HG02981 (cell line): Measurements from ENCODE around the gene ZNF277.
"Not testable (repeated sequence)": the region's sequence is repeated elsewhere in the genome, so short reads cannot be mapped to it uniquely, and the experiment has no call there.

Experiments used
- ATAC-seq: cut with Tn5 transposase; IDR thresholded peaks from one replicate; pipeline ENCODE4 v1.9.1; 2021; ENCODE audit warnings: mild to moderate bottlenecking, moderate library complexity; ENCODE audit not compliant: unreplicated experiment

The ZNF277 gene

GRCh38 chr7:112207765-112208164 is 1.3 kb downstream of the ZNF277 start:
- ATAC-seq = no peak

GRCh38 chr7:112211348-112211907 is 4.9 kb downstream of the ZNF277 start:
- no peak for ATAC-seq

GRCh38 chr7:112212571-112212970 is 6.1 kb downstream of the ZNF277 start:
- ATAC-seq = no peak

GRCh38 chr7:112213735-112214134 is 7.2 kb downstream of the ZNF277 start:
- ATAC-seq = no peak

- no peak for ATAC-seq
These were observed 7.8 kb downstream of the ZNF277 start for GRCh38 chr7:112214268-112214667.

GRCh38 chr7:112214883-112215282 is 8.4 kb downstream of the ZNF277 start:
- no peak for ATAC-seq

GRCh38 chr7:112215787-112216186 is 9.3 kb downstream of the ZNF277 start:
- no peak for ATAC-seq

- ATAC-seq = no peak
These were observed 14.5 kb downstream of the ZNF277 start for GRCh38 chr7:112220877-112221434.

- ATAC-seq = no peak
These were observed 16.8 kb downstream of the ZNF277 start for GRCh38 chr7:112223310-112223709.

- no peak for ATAC-seq
These were observed 17.7 kb downstream of the ZNF277 start for GRCh38 chr7:112224186-112224585.

GRCh38 chr7:112225006-112225405 is 18.5 kb downstream of the ZNF277 start:
- no peak for ATAC-seq

GRCh38 chr7:112226701-112227276 is 20.3 kb downstream of the ZNF277 start:
- ATAC-seq = no peak

GRCh38 chr7:112228632-112229031 is 22.1 kb downstream of the ZNF277 start:
- no peak for ATAC-seq

GRCh38 chr7:112232212-112232978 is 25.9 kb downstream of the ZNF277 start:
- no peak for ATAC-seq

GRCh38 chr7:112233048-112233697 is 26.7 kb downstream of the ZNF277 start:
- ATAC-seq = no peak

- no peak for ATAC-seq
These were observed 27.7 kb downstream of the ZNF277 start for GRCh38 chr7:112234147-112234546.

- ATAC-seq = no peak
These were observed 30.1 kb downstream of the ZNF277 start for GRCh38 chr7:112236597-112236996.

- ATAC-seq = no peak
These were observed 31.8 kb downstream of the ZNF277 start for GRCh38 chr7:112238330-112238729.

- no peak for ATAC-seq
These were observed 32.5 kb downstream of the ZNF277 start for GRCh38 chr7:112238852-112239610.

- no peak for ATAC-seq
These were observed 42.1 kb downstream of the ZNF277 start for GRCh38 chr7:112248598-112248997.

- not testable (repeated sequence) for ATAC-seq
These were observed 43.5 kb downstream of the ZNF277 start for GRCh38 chr7:112249967-112250366.
